Measurements from ENCODE around the gene HMOX1.

The HMOX1 gene

GRCh38 chr22:35380537-35381423, at the start of gene HMOX1:
Gene HMOX1, plus strand, starts transcription at chr22:35381096. Its CDS starts 78 bp downstream, at chr22:35381174.
- Histone ChIP-seq H3K36me3 (ENCODE audit: control insufficient read depth, insufficient read depth, low read length) (peaks cover 4% of the 10 kb centered on the region), H3K27ac (ENCODE audit: low read depth, low read length) (peak within 1 kb of the TSS; percentile 16), H3K4me1 (ENCODE audit: control insufficient read depth, insufficient read depth, low read length) (peaks cover 10% of the 10 kb centered on the region), H3K9ac (ENCODE audit: low read length) (peak within 1 kb of the TSS; percentile 6), H3K4me3 (ENCODE audit: low read length) (peak within 1 kb of the TSS; percentile 59), H3K27me3 (ENCODE audit: control insufficient read depth, insufficient read depth, low read length) (no peaks in the 10 kb centered on the region)

GRCh38 chr22:35332278-35332677, 48.6 kb upstream of the HMOX1 start:
- Histone ChIP-seq H3K27me3 (ENCODE audit: control insufficient read depth, insufficient read depth, low read length) (no peaks in the 10 kb centered on the region), H3K9ac (ENCODE audit: low read length) (no peak overlapping the region), H3K36me3 (ENCODE audit: control insufficient read depth, insufficient read depth, low read length) (peaks cover 52% of the 10 kb centered on the region), H3K4me1 (ENCODE audit: control insufficient read depth, insufficient read depth, low read length) (peaks cover 7% of the 10 kb centered on the region), H3K27ac (ENCODE audit: low read depth, low read length) (no peak overlapping the region), H3K4me3 (ENCODE audit: low read length) (no peak overlapping the region)

GRCh38 chr22:35333220-35333619, 47.7 kb upstream of the HMOX1 start:
- H3K4me1 ChIP-seq (ENCODE audit: control insufficient read depth, insufficient read depth, low read length): peaks cover 7% of the 10 kb centered on the region
- no peaks in the 10 kb centered on the region for H3K27me3 ChIP-seq (ENCODE audit: control insufficient read depth, insufficient read depth, low read length)
- H3K27ac ChIP-seq (ENCODE audit: low read depth, low read length): no peak overlapping the region
- peaks cover 49% of the 10 kb centered on the region for H3K36me3 ChIP-seq (ENCODE audit: control insufficient read depth, insufficient read depth, low read length)
- no peak overlapping the region for H3K4me3 ChIP-seq (ENCODE audit: low read length)
- H3K9ac ChIP-seq (ENCODE audit: low read length): no peak overlapping the region

GRCh38 chr22:35334004-35334403, 46.9 kb upstream of the HMOX1 start:
- no peak overlapping the region for H3K27ac ChIP-seq (ENCODE audit: low read depth, low read length)
- no peak overlapping the region for H3K9ac ChIP-seq (ENCODE audit: low read length)
- H3K36me3 ChIP-seq (ENCODE audit: control insufficient read depth, insufficient read depth, low read length): peaks cover 51% of the 10 kb centered on the region
- no peaks in the 10 kb centered on the region for H3K27me3 ChIP-seq (ENCODE audit: control insufficient read depth, insufficient read depth, low read length)
- H3K4me3 ChIP-seq (ENCODE audit: low read length): no peak overlapping the region
- H3K4me1 ChIP-seq (ENCODE audit: control insufficient read depth, insufficient read depth, low read length): peaks cover 7% of the 10 kb centered on the region

- Histone ChIP-seq H3K9ac (ENCODE audit: low read length) (no peak overlapping the region), H3K27me3 (ENCODE audit: control insufficient read depth, insufficient read depth, low read length) (no peaks in the 10 kb centered on the region), H3K36me3 (ENCODE audit: control insufficient read depth, insufficient read depth, low read length) (peaks cover 51% of the 10 kb centered on the region), H3K4me3 (ENCODE audit: low read length) (no peak overlapping the region), H3K27ac (ENCODE audit: low read depth, low read length) (no peak overlapping the region), H3K4me1 (ENCODE audit: control insufficient read depth, insufficient read depth, low read length) (peaks cover 5% of the 10 kb centered on the region)
Measured at GRCh38 chr22:35335468-35335867, 45.4 kb upstream of the HMOX1 start.

- Histone ChIP-seq H3K27ac (ENCODE audit: low read depth, low read length) (no peak overlapping the region), H3K27me3 (ENCODE audit: control insufficient read depth, insufficient read depth, low read length) (no peaks in the 10 kb centered on the region), H3K4me1 (ENCODE audit: control insufficient read depth, insufficient read depth, low read length) (no peaks in the 10 kb centered on the region), H3K4me3 (ENCODE audit: low read length) (no peak overlapping the region), H3K9ac (ENCODE audit: low read length) (no peak overlapping the region), H3K36me3 (ENCODE audit: control insufficient read depth, insufficient read depth, low read length) (peaks cover 50% of the 10 kb centered on the region)
Measured at GRCh38 chr22:35335936-35336781, 44.7 kb upstream of the HMOX1 start.

- Histone ChIP-seq H3K4me3 (ENCODE audit: low read length) (no peak overlapping the region), H3K27ac (ENCODE audit: low read depth, low read length) (no peak overlapping the region), H3K9ac (ENCODE audit: low read length) (no peak overlapping the region), H3K36me3 (ENCODE audit: control insufficient read depth, insufficient read depth, low read length) (peaks cover 54% of the 10 kb centered on the region), H3K27me3 (ENCODE audit: control insufficient read depth, insufficient read depth, low read length) (no peaks in the 10 kb centered on the region), H3K4me1 (ENCODE audit: control insufficient read depth, insufficient read depth, low read length) (no peaks in the 10 kb centered on the region)
Measured at GRCh38 chr22:35337932-35338331, 43.0 kb upstream of the HMOX1 start.

- Histone ChIP-seq H3K27me3 (ENCODE audit: control insufficient read depth, insufficient read depth, low read length) (no peaks in the 10 kb centered on the region), H3K36me3 (ENCODE audit: control insufficient read depth, insufficient read depth, low read length) (peaks cover 36% of the 10 kb centered on the region), H3K4me1 (ENCODE audit: control insufficient read depth, insufficient read depth, low read length) (no peaks in the 10 kb centered on the region), H3K9ac (ENCODE audit: low read length) (no peak overlapping the region), H3K27ac (ENCODE audit: low read depth, low read length) (no peak overlapping the region), H3K4me3 (ENCODE audit: low read length) (no peak overlapping the region)
Measured at GRCh38 chr22:35341090-35341874, 39.6 kb upstream of the HMOX1 start.

GRCh38 chr22:35342390-35342789, 38.5 kb upstream of the HMOX1 start:
- Histone ChIP-seq H3K4me1 (ENCODE audit: control insufficient read depth, insufficient read depth, low read length) (no peaks in the 10 kb centered on the region), H3K27me3 (ENCODE audit: control insufficient read depth, insufficient read depth, low read length) (no peaks in the 10 kb centered on the region), H3K4me3 (ENCODE audit: low read length) (no peak overlapping the region), H3K9ac (ENCODE audit: low read length) (no peak overlapping the region), H3K27ac (ENCODE audit: low read depth, low read length) (no peak overlapping the region), H3K36me3 (ENCODE audit: control insufficient read depth, insufficient read depth, low read length) (peaks cover 32% of the 10 kb centered on the region)

- Histone ChIP-seq H3K27ac (ENCODE audit: low read depth, low read length) (no peak overlapping the region), H3K36me3 (ENCODE audit: control insufficient read depth, insufficient read depth, low read length) (peaks cover 20% of the 10 kb centered on the region), H3K4me1 (ENCODE audit: control insufficient read depth, insufficient read depth, low read length) (no peaks in the 10 kb centered on the region), H3K9ac (ENCODE audit: low read length) (no peak overlapping the region), H3K4me3 (ENCODE audit: low read length) (no peak overlapping the region), H3K27me3 (ENCODE audit: control insufficient read depth, insufficient read depth, low read length) (no peaks in the 10 kb centered on the region)
Measured at GRCh38 chr22:35343664-35344550, 37.0 kb upstream of the HMOX1 start.

- H3K4me3 ChIP-seq (ENCODE audit: low read length): no peak overlapping the region
- H3K36me3 ChIP-seq (ENCODE audit: control insufficient read depth, insufficient read depth, low read length): peaks cover 20% of the 10 kb centered on the region
- H3K4me1 ChIP-seq (ENCODE audit: control insufficient read depth, insufficient read depth, low read length): peaks cover 1% of the 10 kb centered on the region
- no peak overlapping the region for H3K9ac ChIP-seq (ENCODE audit: low read length)
- no peak overlapping the region for H3K27ac ChIP-seq (ENCODE audit: low read depth, low read length)
- H3K27me3 ChIP-seq (ENCODE audit: control insufficient read depth, insufficient read depth, low read length): no peaks in the 10 kb centered on the region
Measured at GRCh38 chr22:35344956-35345690, 35.8 kb upstream of the HMOX1 start.

Measured in rectal smooth muscle tissue (tissue), 1 donor.